HG03432 (cell line): ENCODE results near the gene RARB.
A peak's percentile ranks its signal among the peaks of the same experiment; 100 is the strongest.

Experiments
- ATAC-seq: cut with Tn5 transposase; IDR thresholded peaks from one replicate; pipeline ENCODE4 v1.9.1; 2021; ENCODE audit warnings: mild to moderate bottlenecking, moderate library complexity; ENCODE audit not compliant: unreplicated experiment

Gene RARB

GRCh38 chr3:25589104-25589782 is 161.2 kb downstream of the RARB start:
- no peak for ATAC-seq

GRCh38 chr3:25589783-25590258 is 161.8 kb downstream of the RARB start:
- ATAC-seq = no peak

GRCh38 chr3:25592510-25592968 is 164.5 kb downstream of the RARB start:
- ATAC-seq = peak; percentile 33

- ATAC-seq = no peak
Observed at GRCh38 chr3:25593001-25593400, 164.9 kb downstream of the RARB start.

- peak; percentile 63 for ATAC-seq
Observed at GRCh38 chr3:25594007-25594502, 166.0 kb downstream of the RARB start.

GRCh38 chr3:25597535-25598101 is 169.6 kb downstream of the RARB start:
- no peak for ATAC-seq

- ATAC-seq = no peak
Observed at GRCh38 chr3:25603703-25604102, 175.6 kb downstream of the RARB start.

DNA sequence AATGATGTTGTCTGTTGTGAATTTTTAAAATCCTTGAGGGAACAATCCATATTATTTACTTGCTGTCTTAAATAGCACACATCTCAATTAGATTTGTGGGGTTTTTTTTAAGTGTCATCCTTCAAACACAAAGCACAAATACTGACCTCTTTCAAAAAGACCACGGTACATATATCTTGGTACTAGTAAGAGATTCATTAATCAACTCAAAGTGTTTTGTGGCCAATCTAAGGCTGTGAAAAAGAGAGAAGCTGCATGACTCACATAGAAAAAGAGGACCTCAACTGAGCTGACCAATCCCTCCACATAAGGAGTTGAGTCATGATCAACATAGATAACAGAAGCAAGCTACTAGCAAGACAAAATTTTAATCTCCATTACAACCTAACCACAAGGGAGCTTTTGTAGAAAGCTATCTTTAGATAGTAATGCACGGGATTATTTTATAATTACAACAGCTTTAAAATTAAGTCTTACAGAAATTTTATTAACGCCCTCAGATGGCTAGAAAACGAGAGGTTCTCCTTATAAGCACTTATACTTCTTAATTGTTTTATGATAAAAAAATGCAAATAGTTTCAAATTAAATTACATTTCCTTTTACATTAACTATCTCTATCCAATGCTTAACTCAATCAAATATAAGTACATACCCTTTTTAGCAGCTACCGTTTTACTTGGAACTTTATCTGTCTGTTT is 176.2 kb downstream of the RARB start:
- ATAC-seq = peak; percentile 64

- ATAC-seq = no peak
Observed at GRCh38 chr3:25610167-25610566, 182.1 kb downstream of the RARB start.

- no peak for ATAC-seq
Observed at GRCh38 chr3:25610779-25611178, 182.7 kb downstream of the RARB start.

GRCh38 chr3:25611193-25611592 is 183.1 kb downstream of the RARB start:
- no peak for ATAC-seq

GRCh38 chr3:25618028-25618427 is 190.0 kb downstream of the RARB start:
- no peak for ATAC-seq

DNA sequence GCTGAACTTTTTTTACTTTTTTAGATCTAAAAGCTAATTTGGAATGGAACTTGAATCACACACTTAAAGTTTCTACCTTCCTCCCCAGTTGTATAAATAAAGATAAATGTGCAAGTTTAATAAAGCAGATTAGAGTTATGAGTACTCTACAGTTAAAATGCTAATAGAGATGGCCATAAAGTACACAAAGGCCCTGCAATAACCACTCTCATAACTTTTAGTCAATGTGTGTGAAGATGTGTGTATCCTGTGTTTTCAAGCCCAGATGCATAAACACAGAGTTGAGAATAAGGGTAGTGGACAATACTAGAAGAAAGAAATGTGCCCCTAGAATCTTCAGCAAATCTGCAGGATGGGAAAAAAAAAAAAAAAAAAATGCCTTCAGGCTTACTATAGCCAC is 191.3 kb downstream of the RARB start:
- ATAC-seq = no peak

- no peak for ATAC-seq
Observed at GRCh38 chr3:25620493-25620892, 192.4 kb downstream of the RARB start.

GRCh38 chr3:25621087-25621486 is 193.0 kb downstream of the RARB start:
- ATAC-seq = no peak

GRCh38 chr3:25631989-25632388 is 203.9 kb downstream of the RARB start:
- no peak for ATAC-seq

GRCh38 chr3:25633919-25634318 is 205.9 kb downstream of the RARB start:
- peak; percentile 55 for ATAC-seq

- no peak for ATAC-seq
Observed at GRCh38 chr3:25635038-25635437, 207.0 kb downstream of the RARB start.
